GM23248 (cell line): ENCODE data around the gene TTLL5.

Experiments used
- EZH2 ChIP-seq: fragments of 200-600 bp; sonication (generic); IDR thresholded peaks from 2 replicates; pipeline ENCODE4 v1.6.1; 2018; ENCODE audit warnings: antibody characterized with exemption, mild to moderate bottlenecking; ENCODE audit not compliant: insufficient read depth, poor library complexity, severe bottlenecking
- EZH2phosphoT487 ChIP-seq: fragments of 200-600 bp; sonication (generic); IDR thresholded peaks from 2 replicates; pipeline ENCODE4 v1.6.1; 2018; ENCODE audit warnings: antibody characterized with exemption, moderate library complexity, mild to moderate bottlenecking, low read depth; ENCODE audit not compliant: insufficient read depth

DNA sequence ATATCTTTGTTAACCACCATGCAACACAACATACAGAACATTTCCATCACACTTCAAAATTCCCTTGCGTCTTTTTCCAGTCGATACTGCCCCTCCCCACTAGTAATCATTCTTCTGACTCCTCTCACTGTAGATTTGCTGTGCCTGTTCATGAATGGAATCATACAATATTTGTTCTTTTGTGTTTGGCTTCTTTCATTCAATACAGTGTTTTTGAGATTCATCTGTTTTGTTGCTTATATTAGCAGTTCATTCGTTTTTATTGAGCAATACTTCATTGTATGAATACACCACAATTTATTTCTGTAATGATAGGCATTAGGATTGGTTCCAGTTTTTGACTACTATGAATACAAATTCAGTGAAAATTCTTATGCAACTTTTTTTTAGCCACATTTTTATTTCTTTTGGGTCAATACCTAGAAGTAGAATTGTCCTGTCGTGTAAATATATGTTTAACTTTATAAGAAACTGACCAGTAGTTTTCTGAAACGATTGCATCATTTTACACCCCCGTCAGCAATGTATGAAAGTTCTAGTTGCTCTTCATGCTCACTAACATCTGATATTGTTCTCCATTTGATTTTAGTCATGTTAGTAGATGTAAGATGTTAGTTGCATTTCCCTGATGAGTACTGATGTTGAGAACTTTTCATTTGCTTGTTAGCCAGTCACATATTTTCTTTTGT is 193.2 kb downstream of the TTLL5 start:
- TF ChIP-seq EZH2 (no peak), EZH2phosphoT487 (no peak)
